HG03354 (cell line): Measurements from ENCODE around the gene LCE3D.

ENCODE experiments used
- ATAC-seq: cut with Tn5 transposase; IDR thresholded peaks from one replicate; pipeline ENCODE4 v1.9.1; 2021; ENCODE audit warnings: mild to moderate bottlenecking; ENCODE audit not compliant: unreplicated experiment, poor library complexity, severe bottlenecking

The LCE3D gene

GRCh38 chr1:152533327-152533938, 46.9 kb downstream of the LCE3D start:
- no peak for ATAC-seq
